GM12878 (cell line): Measurements from ENCODE around the gene NEK11. TPM values are rescaled to one million over a fixed set of nuclear protein-coding genes. Genes with fewer than 3 reads are reported as not detected.

Experiments
- CHD2 ChIP-seq: IDR thresholded peaks from 2 replicates; pipeline ENCODE4 v1.6.1; 2011; ENCODE audit warnings: low read depth, low read length, improper control_type of control experiment, borderline replicate concordance
- DPF2 ChIP-seq: fragments of 450-650 bp; IDR thresholded peaks from 2 replicates; pipeline ENCODE4 v1.6.1; 2017; ENCODE audit warnings: mild to moderate bottlenecking
- EZH2 ChIP-seq: IDR thresholded peaks from 2 replicates; pipeline ENCODE4 v1.6.1; 2012; ENCODE audit warnings: low read depth, mild to moderate bottlenecking, control low read depth, inconsistent platforms, low read length, borderline replicate concordance; ENCODE audit not compliant: control insufficient read depth
- FOXM1 ChIP-seq: IDR thresholded peaks from 2 replicates; pipeline ENCODE4 v1.6.1; 2012; ENCODE audit warnings: low read depth, mild to moderate bottlenecking, inconsistent platforms, low read length, moderate library complexity
- HDAC6 ChIP-seq: fragments of 200-600 bp; sonication (generic); IDR thresholded peaks from one replicate; pipeline ENCODE4 v1.8.0; 2017; ENCODE audit warnings: antibody characterized with exemption; ENCODE audit not compliant: unreplicated experiment
- HDGF ChIP-seq: fragments of 450-650 bp; IDR thresholded peaks from 2 replicates; pipeline ENCODE4 v1.6.1; 2016; ENCODE audit warnings: antibody characterized with exemption
- NFIC ChIP-seq: IDR thresholded peaks from 2 replicates; pipeline ENCODE4 v1.6.1; 2012; ENCODE audit warnings: low read depth, mild to moderate bottlenecking, inconsistent platforms, low read length, moderate library complexity
- POLR2AphosphoS5 ChIP-seq: IDR thresholded peaks from 2 replicates; pipeline ENCODE4 v1.6.1; 2011; ENCODE audit warnings: mild to moderate bottlenecking, low read length, inconsistent platforms
- RFX5 ChIP-seq: IDR thresholded peaks from 2 replicates; pipeline ENCODE4 v1.6.1; 2011; ENCODE audit warnings: low read depth, low read length, improper control_type of control experiment
- TAF1 ChIP-seq: IDR thresholded peaks from 2 replicates; pipeline ENCODE4 v1.6.1; 2011; ENCODE audit warnings: mild to moderate bottlenecking, low read depth, low read length, borderline replicate concordance
- TCF7 ChIP-seq: IDR thresholded peaks from 2 replicates; pipeline ENCODE4 v1.6.1; 2014; ENCODE audit warnings: antibody characterized with exemption, borderline replicate concordance
- YY1 ChIP-seq: IDR thresholded peaks from 2 replicates; pipeline ENCODE4 v1.6.1; 2011; ENCODE audit warnings: low read depth, mild to moderate bottlenecking, low read length
- polyA plus RNA-seq, 11 experiments: library from polyadenylated mRNA; depleted of rRNA in 4 of 11; unstranded in 6 of 11; stranded (reverse) in 5 of 11; fragments of >200 nt; fragmentation: Nextera tagmentation in 4 of 11; fragmentation: Illumina TruSeq in 1 of 11; extraction: Ambion mirVana in 4 of 11; extraction: Trizol in 1 of 11; gene quantifications; 1 replicate in 1 of 11; 2 replicates in 10 of 11; pipeline versions ENCODE4 v1.2.1 to v1.2.3, GENCODE V29; 2011 to 2016; ENCODE audit warnings: inconsistent platforms in 2 of 11, missing spikeins in 2 of 11, low read depth in 1 of 11
- total RNA-seq, 4 experiments: library from RNA; depleted of rRNA in 3 of 4; stranded (reverse); fragments of >200 nt in 3 of 4; fragmentation: Illumina TruSeq in 1 of 4; extraction: Trizol in 1 of 4; gene quantifications; 2 replicates each; pipeline versions ENCODE4 v1.2.1 to v1.2.3, GENCODE V29; 2013 to 2021
- TF ChIP-seq, protein P1 (sequence below): IDR thresholded peaks from 2 replicates; pipeline ENCODE4 v1.6.1; 2012; ENCODE audit warnings: mild to moderate bottlenecking, low read depth, low read length
- TF ChIP-seq, protein P2 (sequence below): IDR thresholded peaks from 2 replicates; pipeline ENCODE4 v1.6.1; 2011; ENCODE audit warnings: borderline replicate concordance, low read depth, mild to moderate bottlenecking, moderate library complexity, mixed read lengths, low read length; ENCODE audit not compliant: insufficient read depth; ENCODE audit errors: extremely low read length
- TF ChIP-seq, protein P3 (sequence below): fragments of 450-650 bp; IDR thresholded peaks from 2 replicates; pipeline ENCODE4 v1.6.1; 2018; ENCODE audit warnings: mild to moderate bottlenecking, low read depth, moderate library complexity; ENCODE audit not compliant: partially characterized antibody
- TF ChIP-seq, protein P4 (sequence below): fragments of 450-650 bp; IDR thresholded peaks from 2 replicates; pipeline ENCODE4 v1.6.1; 2017; ENCODE audit warnings: mild to moderate bottlenecking, low read depth, inconsistent platforms; ENCODE audit not compliant: poor library complexity, severe bottlenecking
- TF ChIP-seq, protein P5 (sequence below): IDR thresholded peaks from 2 replicates; pipeline ENCODE4 v1.6.1; 2011; ENCODE audit warnings: low read depth, low read length, improper control_type of control experiment, borderline replicate concordance
- TF ChIP-seq, protein P6 (sequence below): IDR thresholded peaks from 2 replicates; pipeline ENCODE4 v1.6.1; 2012; ENCODE audit warnings: low read depth, low read length, improper control_type of control experiment

NEK11 gene
- total and polyA plus RNA-seq, 10 of the 15 experiments (the other 5 are each of a cell fraction or from before 2014, with no cell fraction given) = 0.05 to 0.94 (median 0.36) TPM; not detected in 1

DNA sequence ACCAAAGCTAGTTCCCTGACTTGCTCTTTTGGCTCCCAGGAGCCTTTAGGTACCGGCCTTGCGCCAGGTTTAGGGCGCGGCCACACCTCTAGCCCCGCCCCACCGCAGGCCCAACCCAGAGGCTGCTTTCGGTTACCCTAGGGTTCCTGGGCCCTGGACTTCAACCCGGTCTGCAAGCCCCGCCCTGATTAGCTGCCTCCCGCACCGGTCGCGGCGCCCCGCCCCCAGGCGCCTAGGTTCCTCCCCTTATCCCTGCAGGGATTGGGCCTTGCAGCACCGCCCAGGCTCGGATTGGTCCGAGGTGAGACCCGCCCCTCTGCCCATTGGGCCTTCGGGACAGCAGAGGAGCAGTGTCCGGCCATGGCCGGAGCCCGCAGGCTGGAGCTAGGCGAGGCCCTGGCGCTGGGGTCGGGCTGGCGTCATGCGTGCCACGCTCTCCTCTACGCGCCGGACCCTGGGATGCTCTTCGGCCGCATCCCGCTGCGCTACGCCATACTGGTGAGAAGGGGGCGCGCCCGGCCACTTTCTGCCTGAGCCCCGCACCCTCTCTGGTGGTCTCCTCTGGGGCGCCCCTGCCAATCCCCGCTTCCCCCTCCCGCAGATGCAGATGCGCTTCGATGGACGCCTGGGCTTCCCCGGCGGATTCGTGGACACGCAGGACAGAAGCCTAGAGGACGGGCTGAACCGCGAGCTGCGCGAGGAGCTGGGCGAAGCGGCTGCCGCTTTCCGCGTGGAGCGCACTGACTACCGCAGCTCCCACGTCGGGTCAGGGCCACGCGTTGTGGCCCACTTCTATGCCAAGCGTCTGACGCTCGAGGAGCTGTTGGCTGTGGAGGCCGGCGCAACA, 355.0 kb downstream of the NEK11 start, which contains the start of gene NUDT16 (continued):
- TF ChIP-seq, protein P1, sequence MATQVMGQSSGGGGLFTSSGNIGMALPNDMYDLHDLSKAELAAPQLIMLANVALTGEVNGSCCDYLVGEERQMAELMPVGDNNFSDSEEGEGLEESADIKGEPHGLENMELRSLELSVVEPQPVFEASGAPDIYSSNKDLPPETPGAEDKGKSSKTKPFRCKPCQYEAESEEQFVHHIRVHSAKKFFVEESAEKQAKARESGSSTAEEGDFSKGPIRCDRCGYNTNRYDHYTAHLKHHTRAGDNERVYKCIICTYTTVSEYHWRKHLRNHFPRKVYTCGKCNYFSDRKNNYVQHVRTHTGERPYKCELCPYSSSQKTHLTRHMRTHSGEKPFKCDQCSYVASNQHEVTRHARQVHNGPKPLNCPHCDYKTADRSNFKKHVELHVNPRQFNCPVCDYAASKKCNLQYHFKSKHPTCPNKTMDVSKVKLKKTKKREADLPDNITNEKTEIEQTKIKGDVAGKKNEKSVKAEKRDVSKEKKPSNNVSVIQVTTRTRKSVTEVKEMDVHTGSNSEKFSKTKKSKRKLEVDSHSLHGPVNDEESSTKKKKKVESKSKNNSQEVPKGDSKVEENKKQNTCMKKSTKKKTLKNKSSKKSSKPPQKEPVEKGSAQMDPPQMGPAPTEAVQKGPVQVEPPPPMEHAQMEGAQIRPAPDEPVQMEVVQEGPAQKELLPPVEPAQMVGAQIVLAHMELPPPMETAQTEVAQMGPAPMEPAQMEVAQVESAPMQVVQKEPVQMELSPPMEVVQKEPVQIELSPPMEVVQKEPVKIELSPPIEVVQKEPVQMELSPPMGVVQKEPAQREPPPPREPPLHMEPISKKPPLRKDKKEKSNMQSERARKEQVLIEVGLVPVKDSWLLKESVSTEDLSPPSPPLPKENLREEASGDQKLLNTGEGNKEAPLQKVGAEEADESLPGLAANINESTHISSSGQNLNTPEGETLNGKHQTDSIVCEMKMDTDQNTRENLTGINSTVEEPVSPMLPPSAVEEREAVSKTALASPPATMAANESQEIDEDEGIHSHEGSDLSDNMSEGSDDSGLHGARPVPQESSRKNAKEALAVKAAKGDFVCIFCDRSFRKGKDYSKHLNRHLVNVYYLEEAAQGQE = no peak
- TF ChIP-seq EZH2 (no peak), NFIC (no peak), HDGF (peak; percentile 87; the same call in 1 of the 2 replicates), RFX5 (peak; percentile 63; the same call in 1 of the 2 replicates), HDAC6 (no peak), TAF1 (0 out of 2 replicates have a peak, but pooled peaks have one; percentile 29), DPF2 (peak; percentile 57), YY1 (peak; percentile 88), FOXM1 (no peak), TCF7 (no peak), POLR2AphosphoS5 (peak; percentile 79), CHD2 (peak; percentile 94)
- TF ChIP-seq, protein P2, sequence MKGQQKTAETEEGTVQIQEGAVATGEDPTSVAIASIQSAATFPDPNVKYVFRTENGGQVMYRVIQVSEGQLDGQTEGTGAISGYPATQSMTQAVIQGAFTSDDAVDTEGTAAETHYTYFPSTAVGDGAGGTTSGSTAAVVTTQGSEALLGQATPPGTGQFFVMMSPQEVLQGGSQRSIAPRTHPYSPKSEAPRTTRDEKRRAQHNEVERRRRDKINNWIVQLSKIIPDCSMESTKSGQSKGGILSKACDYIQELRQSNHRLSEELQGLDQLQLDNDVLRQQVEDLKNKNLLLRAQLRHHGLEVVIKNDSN = no peak
- TF ChIP-seq, protein P3, sequence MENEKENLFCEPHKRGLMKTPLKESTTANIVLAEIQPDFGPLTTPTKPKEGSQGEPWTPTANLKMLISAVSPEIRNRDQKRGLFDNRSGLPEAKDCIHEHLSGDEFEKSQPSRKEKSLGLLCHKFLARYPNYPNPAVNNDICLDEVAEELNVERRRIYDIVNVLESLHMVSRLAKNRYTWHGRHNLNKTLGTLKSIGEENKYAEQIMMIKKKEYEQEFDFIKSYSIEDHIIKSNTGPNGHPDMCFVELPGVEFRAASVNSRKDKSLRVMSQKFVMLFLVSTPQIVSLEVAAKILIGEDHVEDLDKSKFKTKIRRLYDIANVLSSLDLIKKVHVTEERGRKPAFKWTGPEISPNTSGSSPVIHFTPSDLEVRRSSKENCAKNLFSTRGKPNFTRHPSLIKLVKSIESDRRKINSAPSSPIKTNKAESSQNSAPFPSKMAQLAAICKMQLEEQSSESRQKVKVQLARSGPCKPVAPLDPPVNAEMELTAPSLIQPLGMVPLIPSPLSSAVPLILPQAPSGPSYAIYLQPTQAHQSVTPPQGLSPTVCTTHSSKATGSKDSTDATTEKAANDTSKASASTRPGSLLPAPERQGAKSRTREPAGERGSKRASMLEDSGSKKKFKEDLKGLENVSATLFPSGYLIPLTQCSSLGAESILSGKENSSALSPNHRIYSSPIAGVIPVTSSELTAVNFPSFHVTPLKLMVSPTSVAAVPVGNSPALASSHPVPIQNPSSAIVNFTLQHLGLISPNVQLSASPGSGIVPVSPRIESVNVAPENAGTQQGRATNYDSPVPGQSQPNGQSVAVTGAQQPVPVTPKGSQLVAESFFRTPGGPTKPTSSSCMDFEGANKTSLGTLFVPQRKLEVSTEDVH = no peak
- TF ChIP-seq, protein P4, sequence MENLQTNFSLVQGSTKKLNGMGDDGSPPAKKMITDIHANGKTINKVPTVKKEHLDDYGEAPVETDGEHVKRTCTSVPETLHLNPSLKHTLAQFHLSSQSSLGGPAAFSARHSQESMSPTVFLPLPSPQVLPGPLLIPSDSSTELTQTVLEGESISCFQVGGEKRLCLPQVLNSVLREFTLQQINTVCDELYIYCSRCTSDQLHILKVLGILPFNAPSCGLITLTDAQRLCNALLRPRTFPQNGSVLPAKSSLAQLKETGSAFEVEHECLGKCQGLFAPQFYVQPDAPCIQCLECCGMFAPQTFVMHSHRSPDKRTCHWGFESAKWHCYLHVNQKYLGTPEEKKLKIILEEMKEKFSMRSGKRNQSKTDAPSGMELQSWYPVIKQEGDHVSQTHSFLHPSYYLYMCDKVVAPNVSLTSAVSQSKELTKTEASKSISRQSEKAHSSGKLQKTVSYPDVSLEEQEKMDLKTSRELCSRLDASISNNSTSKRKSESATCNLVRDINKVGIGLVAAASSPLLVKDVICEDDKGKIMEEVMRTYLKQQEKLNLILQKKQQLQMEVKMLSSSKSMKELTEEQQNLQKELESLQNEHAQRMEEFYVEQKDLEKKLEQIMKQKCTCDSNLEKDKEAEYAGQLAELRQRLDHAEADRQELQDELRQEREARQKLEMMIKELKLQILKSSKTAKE = no peak
- TF ChIP-seq, protein P5, sequence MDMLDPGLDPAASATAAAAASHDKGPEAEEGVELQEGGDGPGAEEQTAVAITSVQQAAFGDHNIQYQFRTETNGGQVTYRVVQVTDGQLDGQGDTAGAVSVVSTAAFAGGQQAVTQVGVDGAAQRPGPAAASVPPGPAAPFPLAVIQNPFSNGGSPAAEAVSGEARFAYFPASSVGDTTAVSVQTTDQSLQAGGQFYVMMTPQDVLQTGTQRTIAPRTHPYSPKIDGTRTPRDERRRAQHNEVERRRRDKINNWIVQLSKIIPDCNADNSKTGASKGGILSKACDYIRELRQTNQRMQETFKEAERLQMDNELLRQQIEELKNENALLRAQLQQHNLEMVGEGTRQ = no peak
- TF ChIP-seq, protein P6, sequence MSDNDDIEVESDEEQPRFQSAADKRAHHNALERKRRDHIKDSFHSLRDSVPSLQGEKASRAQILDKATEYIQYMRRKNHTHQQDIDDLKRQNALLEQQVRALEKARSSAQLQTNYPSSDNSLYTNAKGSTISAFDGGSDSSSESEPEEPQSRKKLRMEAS = 0 out of 2 replicates have a peak, but pooled peaks have one; percentile 39
